ENCODE measurements around the gene ZNF407.

The ZNF407 gene

DNA sequence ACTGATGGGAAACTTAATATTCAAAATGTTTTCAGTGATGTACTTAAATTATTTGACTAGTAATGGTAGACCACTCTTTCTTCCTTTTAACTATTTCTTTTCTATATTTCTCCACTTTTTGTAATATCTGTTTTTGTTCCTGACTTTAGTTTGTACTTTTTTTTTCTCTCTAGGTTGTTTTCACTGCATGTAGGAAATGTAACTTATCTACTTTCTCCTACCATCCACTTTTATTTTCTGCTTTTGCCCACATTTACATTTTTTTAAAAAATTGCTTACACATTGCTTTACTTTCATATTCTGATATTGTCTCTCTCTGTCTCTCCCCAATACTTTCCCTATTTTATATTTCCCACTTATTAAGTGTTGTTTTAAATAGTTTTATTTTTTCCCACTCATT, 47.0 kb downstream of the ZNF407 start:
- no peaks in the 10 kb centered on the region for H3K4me1 ChIP-seq (ENCODE audit: control insufficient read depth, insufficient read depth, low read length, poor library complexity, severe bottlenecking)
- H3K36me3 ChIP-seq (ENCODE audit: control insufficient read depth, insufficient read depth, low read length), result no peaks in the 10 kb centered on the region
- H3K9me3 ChIP-seq (ENCODE audit: control insufficient read depth, low read length), result no peaks in the 10 kb centered on the region
- H3K27ac ChIP-seq (ENCODE audit: low read depth, low read length, severe bottlenecking), result no peak overlapping the region
- no peak overlapping the region for H3K4me3 ChIP-seq (ENCODE audit: extremely low read depth, insufficient read depth, low read length, poor library complexity, severe bottlenecking)

DNA sequence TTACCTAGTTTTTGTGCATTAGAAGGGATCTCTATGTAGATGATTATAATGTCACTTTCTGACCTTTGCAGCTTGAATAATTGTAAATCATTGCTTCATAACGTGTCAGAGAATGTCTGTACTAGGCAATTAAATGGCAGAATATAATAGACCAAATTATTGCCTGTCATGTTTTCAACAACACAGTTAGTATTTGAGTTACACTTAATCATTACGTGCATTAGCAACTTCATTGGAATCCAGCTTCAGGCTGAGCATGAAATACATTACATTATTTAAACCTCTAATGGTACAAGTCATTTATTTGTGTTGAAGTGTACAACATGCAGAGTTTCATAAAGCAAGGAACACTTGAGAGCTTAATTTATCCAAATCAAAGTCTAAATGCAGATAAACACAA, 48.0 kb downstream of the ZNF407 start:
- Histone ChIP-seq H3K9me3 (ENCODE audit: control insufficient read depth, low read length) (no peaks in the 10 kb centered on the region), H3K27ac (ENCODE audit: low read depth, low read length, severe bottlenecking) (no peak overlapping the region), H3K4me3 (ENCODE audit: extremely low read depth, insufficient read depth, low read length, poor library complexity, severe bottlenecking) (no peak overlapping the region), H3K36me3 (ENCODE audit: control insufficient read depth, insufficient read depth, low read length) (no peaks in the 10 kb centered on the region), H3K4me1 (ENCODE audit: control insufficient read depth, insufficient read depth, low read length, poor library complexity, severe bottlenecking) (no peaks in the 10 kb centered on the region)
- WGBS, 2 experiments (ENCODE audit: insufficient coverage in 2 of 2), result no CpG with 5 or more reads among the region's 2 CpGs

DNA sequence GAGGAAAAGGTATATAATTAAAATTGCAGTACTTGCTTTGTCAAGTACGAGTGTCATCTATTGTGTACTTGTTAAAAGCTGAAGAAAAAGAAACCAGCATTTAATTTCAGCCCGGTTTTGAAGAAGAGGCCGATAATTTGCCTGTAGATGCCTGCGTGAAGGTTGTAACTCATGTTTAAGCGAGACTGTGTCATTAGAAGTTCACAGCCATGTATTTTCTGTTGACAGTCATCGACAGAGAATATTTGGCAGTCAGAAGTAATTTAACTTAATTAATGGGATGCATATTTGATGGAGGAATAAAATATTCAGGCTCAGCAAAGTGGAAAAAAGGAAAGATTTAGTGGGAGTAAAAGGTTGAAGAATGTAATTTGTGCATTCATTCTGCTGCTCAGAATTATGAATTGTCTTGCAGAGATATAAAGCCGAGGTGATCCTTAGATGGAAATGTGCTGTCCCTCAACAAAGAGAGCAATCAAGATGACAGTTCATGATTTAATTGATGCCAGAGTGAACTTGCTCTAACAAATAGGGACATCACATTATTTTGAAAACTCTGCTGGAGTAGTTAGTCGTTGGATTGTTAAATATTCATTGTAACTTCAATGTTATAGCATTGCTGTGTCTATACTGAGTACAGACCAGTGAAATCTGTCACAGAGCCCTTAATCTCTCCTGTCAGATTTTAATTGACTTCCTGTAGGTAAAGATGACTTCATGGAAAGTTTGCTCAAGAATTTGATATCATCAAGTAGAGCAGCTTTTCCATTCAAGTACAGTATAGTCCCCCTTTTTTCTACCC, 53.9 kb downstream of the ZNF407 start:
- H3K9me3 ChIP-seq (ENCODE audit: control insufficient read depth, low read length), result no peaks in the 10 kb centered on the region
- H3K27ac ChIP-seq (ENCODE audit: low read depth, low read length, severe bottlenecking), result no peak overlapping the region
- H3K4me1 ChIP-seq (ENCODE audit: control insufficient read depth, insufficient read depth, low read length, poor library complexity, severe bottlenecking), result no peaks in the 10 kb centered on the region
- WGBS, 2 experiments (ENCODE audit: insufficient coverage in 2 of 2), result 84 to 91% methylated on average over 7 to 8 of the region's 8 CpGs
- H3K36me3 ChIP-seq (ENCODE audit: control insufficient read depth, insufficient read depth, low read length), result no peaks in the 10 kb centered on the region
- no peak overlapping the region for H3K4me3 ChIP-seq (ENCODE audit: extremely low read depth, insufficient read depth, low read length, poor library complexity, severe bottlenecking)

DNA sequence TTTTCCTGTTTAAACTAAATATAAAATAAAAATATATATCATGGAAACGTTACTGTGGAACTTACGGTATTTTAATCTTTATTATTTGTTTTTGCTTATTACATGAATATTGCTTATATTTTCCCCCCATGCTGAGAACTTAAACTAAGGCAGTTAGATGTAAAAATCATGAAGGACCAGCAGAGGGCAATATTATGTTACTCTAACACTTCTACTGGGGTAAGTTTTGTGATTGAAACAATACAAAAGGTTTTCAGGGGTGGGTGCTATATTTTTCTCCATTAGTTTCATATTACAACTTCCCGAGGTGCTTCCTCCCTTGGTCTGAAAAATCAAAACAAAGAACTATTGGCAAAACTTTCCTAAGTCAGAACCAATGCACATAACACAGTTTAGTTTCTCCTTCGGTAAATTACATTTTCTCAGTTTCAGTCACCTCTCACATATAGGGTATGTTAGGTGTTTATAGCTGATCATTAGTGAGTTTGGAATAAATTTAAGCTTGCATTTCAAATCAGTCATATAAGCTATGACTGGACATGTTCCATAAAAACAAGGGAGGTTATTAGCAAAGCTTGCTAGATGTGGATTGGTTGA, 54.8 kb downstream of the ZNF407 start:
- Histone ChIP-seq H3K4me3 (ENCODE audit: extremely low read depth, insufficient read depth, low read length, poor library complexity, severe bottlenecking) (no peak overlapping the region), H3K36me3 (ENCODE audit: control insufficient read depth, insufficient read depth, low read length) (no peaks in the 10 kb centered on the region), H3K4me1 (ENCODE audit: control insufficient read depth, insufficient read depth, low read length, poor library complexity, severe bottlenecking) (no peaks in the 10 kb centered on the region), H3K27ac (ENCODE audit: low read depth, low read length, severe bottlenecking) (no peak overlapping the region), H3K9me3 (ENCODE audit: control insufficient read depth, low read length) (no peaks in the 10 kb centered on the region)
- WGBS, 2 experiments (ENCODE audit: insufficient coverage in 2 of 2), result no CpG with 5 or more reads among the region's 4 CpGs

DNA sequence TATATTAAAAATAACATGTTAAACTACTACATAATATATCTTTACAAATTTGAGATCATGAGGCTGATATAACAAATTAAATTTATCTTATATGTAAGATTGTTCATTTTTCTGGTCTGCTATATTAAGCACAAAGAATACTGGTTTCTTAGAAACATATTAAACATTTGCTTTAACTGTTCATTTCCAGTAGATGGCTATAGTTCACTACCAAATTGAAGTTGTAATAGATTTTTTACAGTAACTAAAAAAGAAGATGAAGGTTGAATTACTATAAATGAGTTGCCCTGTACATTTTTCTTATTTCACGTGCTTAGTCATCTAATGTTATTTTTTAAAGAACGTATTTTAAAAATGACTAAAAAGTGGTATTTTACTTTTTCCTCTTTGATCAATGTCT, 57.0 kb downstream of the ZNF407 start:
- no peak overlapping the region for H3K4me3 ChIP-seq (ENCODE audit: extremely low read depth, insufficient read depth, low read length, poor library complexity, severe bottlenecking)
- H3K4me1 ChIP-seq (ENCODE audit: control insufficient read depth, insufficient read depth, low read length, poor library complexity, severe bottlenecking), result no peaks in the 10 kb centered on the region
- H3K27ac ChIP-seq (ENCODE audit: low read depth, low read length, severe bottlenecking), result no peak overlapping the region
- no peaks in the 10 kb centered on the region for H3K36me3 ChIP-seq (ENCODE audit: control insufficient read depth, insufficient read depth, low read length)
- no CpG with 5 or more reads among the region's 2 CpGs for WGBS, 2 experiments (ENCODE audit: insufficient coverage in 2 of 2)
- H3K9me3 ChIP-seq (ENCODE audit: control insufficient read depth, low read length), result no peaks in the 10 kb centered on the region

DNA sequence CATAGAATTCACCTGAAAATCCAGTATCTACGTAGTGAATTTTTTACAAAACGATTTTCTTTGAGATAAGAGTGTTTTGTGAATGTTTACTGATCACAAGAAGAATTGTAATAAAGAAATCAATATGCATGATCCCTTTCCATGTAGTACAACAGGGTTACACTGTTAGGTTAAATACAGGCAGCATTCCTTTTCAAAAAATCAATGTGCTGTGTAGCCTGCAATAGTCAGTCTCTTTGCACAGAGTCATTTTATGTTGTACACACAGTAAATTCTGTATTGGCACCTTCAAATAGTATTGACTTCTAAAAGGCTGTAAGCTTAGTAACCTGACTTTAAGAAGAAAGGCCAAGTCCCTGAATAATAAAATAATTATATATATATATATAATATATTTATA, 63.3 kb downstream of the ZNF407 start:
- Histone ChIP-seq H3K4me1 (ENCODE audit: control insufficient read depth, insufficient read depth, low read length, poor library complexity, severe bottlenecking) (no peaks in the 10 kb centered on the region), H3K36me3 (ENCODE audit: control insufficient read depth, insufficient read depth, low read length) (no peaks in the 10 kb centered on the region), H3K27ac (ENCODE audit: low read depth, low read length, severe bottlenecking) (no peak overlapping the region), H3K9me3 (ENCODE audit: control insufficient read depth, low read length) (no peaks in the 10 kb centered on the region), H3K4me3 (ENCODE audit: extremely low read depth, insufficient read depth, low read length, poor library complexity, severe bottlenecking) (no peak overlapping the region)
- WGBS, 2 experiments (ENCODE audit: insufficient coverage in 2 of 2), result no CpG with 5 or more reads among the region's 2 CpGs

DNA sequence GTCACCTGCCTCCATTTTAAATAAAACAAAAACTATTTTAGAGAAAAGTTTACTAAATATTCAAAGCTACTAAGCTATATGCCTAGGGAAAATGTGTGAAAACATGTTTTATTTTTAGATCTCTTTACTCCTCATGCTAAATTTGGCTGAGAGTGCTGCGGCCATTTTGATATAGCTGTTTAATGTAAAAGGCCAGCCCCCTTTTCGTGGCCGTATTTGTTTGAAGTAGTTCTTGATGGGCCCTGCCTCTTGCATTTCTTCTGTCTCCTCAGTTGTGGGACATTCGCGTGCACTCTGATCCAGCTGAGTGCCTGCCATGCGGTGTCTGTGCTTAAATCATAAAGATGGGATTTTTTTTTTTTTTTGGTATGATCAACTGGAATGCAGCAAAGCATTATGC, 64.0 kb downstream of the ZNF407 start:
- H3K4me1 ChIP-seq (ENCODE audit: control insufficient read depth, insufficient read depth, low read length, poor library complexity, severe bottlenecking), result no peaks in the 10 kb centered on the region
- no peak overlapping the region for H3K4me3 ChIP-seq (ENCODE audit: extremely low read depth, insufficient read depth, low read length, poor library complexity, severe bottlenecking)
- WGBS, 2 experiments (ENCODE audit: insufficient coverage in 2 of 2), result 94 to 95% methylated on average over 4 to 5 of the region's 6 CpGs
- no peaks in the 10 kb centered on the region for H3K36me3 ChIP-seq (ENCODE audit: control insufficient read depth, insufficient read depth, low read length)
- H3K27ac ChIP-seq (ENCODE audit: low read depth, low read length, severe bottlenecking), result no peak overlapping the region
- H3K9me3 ChIP-seq (ENCODE audit: control insufficient read depth, low read length), result no peaks in the 10 kb centered on the region

DNA sequence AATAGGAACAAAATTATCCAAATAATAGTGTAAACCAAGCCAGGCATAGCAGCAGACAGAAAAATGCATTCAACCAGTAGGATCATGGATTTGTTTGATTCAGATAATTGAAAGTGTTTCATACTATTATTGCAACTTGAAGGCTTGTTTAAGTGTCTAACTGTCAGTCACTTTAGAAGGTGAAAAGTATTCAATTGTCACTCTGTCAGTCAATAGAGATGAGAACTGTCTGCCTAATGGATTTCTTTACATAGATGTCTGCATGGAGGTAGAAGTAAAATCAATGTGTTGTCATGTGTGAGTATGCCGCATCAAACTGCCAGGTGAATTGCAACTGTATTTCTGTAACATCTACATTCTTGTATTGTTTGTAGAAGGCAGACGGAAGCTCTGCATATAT, 65.0 kb downstream of the ZNF407 start:
- H3K27ac ChIP-seq (ENCODE audit: low read depth, low read length, severe bottlenecking), result no peak overlapping the region
- 50% methylated on average over 2 of the region's 2 CpGs; no CpG with 5 or more reads in 1 of the 2 experiments for WGBS, 2 experiments (ENCODE audit: insufficient coverage in 2 of 2)
- H3K4me3 ChIP-seq (ENCODE audit: extremely low read depth, insufficient read depth, low read length, poor library complexity, severe bottlenecking), result no peak overlapping the region
- no peaks in the 10 kb centered on the region for H3K9me3 ChIP-seq (ENCODE audit: control insufficient read depth, low read length)
- H3K36me3 ChIP-seq (ENCODE audit: control insufficient read depth, insufficient read depth, low read length), result no peaks in the 10 kb centered on the region
- H3K4me1 ChIP-seq (ENCODE audit: control insufficient read depth, insufficient read depth, low read length, poor library complexity, severe bottlenecking), result no peaks in the 10 kb centered on the region

DNA sequence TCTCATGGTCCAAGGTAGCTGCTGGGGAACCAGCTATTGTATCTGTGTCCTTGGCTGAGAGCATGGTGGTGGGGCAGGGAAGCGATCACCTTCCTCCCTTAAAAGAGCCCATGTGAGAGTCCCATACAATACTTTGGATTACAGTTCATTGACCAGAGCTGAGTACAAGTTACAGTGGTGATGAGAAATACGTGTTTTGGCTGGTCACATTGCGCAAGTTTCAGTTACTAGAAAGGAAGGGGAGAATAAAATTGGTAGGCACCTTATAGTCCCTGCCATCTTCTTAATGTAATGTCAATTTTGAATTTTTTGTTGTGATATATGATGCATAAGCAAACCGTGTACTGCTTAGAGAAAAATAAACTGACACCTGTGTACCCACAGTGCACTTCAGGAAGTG, 67.7 kb downstream of the ZNF407 start:
- no peaks in the 10 kb centered on the region for H3K36me3 ChIP-seq (ENCODE audit: control insufficient read depth, insufficient read depth, low read length)
- 89 to 97% methylated on average over 3 to 4 of the region's 4 CpGs for WGBS, 2 experiments (ENCODE audit: insufficient coverage in 2 of 2)
- no peak overlapping the region for H3K4me3 ChIP-seq (ENCODE audit: extremely low read depth, insufficient read depth, low read length, poor library complexity, severe bottlenecking)
- H3K9me3 ChIP-seq (ENCODE audit: control insufficient read depth, low read length), result no peaks in the 10 kb centered on the region
- no peaks in the 10 kb centered on the region for H3K4me1 ChIP-seq (ENCODE audit: control insufficient read depth, insufficient read depth, low read length, poor library complexity, severe bottlenecking)
- no peak overlapping the region for H3K27ac ChIP-seq (ENCODE audit: low read depth, low read length, severe bottlenecking)

DNA sequence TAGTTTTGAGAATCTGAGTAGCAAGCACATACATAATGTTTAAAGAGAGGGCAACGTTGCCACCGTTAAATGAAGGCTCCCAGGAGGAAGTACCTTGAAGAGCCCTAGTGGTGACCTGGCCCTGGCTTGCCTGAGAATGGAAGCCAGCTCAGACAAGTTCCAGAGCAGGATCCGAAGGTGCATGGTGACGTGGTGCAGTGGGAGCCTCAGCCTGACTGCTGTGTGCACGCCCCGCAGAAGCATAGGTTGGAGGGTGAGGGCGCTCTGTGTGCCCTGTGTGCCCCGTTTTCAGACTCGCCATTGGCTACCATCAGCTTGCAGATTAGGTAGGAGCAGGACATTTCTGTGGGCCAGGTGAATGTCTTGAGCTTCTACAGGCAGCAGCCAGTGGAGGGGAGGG, 68.2 kb downstream of the ZNF407 start:
- Histone ChIP-seq H3K36me3 (ENCODE audit: control insufficient read depth, insufficient read depth, low read length) (no peaks in the 10 kb centered on the region), H3K9me3 (ENCODE audit: control insufficient read depth, low read length) (no peaks in the 10 kb centered on the region), H3K4me3 (ENCODE audit: extremely low read depth, insufficient read depth, low read length, poor library complexity, severe bottlenecking) (no peak overlapping the region), H3K27ac (ENCODE audit: low read depth, low read length, severe bottlenecking) (no peak overlapping the region), H3K4me1 (ENCODE audit: control insufficient read depth, insufficient read depth, low read length, poor library complexity, severe bottlenecking) (no peaks in the 10 kb centered on the region)
- 88 to 96% methylated on average over 9 of the region's 9 CpGs for WGBS, 2 experiments (ENCODE audit: insufficient coverage in 2 of 2)

DNA sequence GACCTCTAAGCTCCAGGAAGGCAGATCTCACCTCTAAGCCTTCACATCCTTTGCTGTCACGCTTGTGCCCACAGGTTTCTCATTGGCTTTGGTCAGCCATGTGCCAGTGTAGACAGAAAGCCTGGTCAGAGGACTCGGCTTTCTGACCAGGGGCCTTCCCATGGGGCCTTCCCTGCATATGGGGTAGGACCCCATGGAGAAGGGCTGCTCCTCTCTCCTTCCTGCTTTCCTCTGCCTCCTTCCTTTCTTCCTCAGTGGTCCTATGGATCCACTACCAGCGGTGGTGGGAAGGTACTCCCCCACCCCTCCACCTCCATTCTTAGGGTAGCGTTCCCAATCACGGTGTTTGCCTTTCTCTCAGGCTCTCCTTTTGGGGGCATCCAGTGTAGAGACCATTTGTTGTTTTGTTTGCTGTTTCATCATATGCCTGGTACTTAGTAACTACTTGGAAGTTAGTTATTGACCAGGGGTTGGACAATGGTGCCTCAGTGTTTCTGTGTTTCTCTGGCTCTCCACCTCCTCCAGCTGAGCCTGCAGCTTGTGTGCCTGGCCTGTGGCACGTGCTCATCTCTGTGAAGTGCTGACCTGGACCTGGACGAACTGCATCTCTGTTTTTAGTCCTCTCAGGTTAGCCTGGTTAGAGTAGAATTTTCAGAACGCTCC, 71.6 kb downstream of the ZNF407 start:
- Histone ChIP-seq H3K4me1 (ENCODE audit: control insufficient read depth, insufficient read depth, low read length, poor library complexity, severe bottlenecking) (no peaks in the 10 kb centered on the region), H3K4me3 (ENCODE audit: extremely low read depth, insufficient read depth, low read length, poor library complexity, severe bottlenecking) (no peak overlapping the region)
- 86 to 96% methylated on average over 1 to 5 of the region's 8 CpGs for WGBS, 2 experiments (ENCODE audit: insufficient coverage in 2 of 2)

More for the DNA sequence above, 71.6 kb downstream of the ZNF407 start:
- H3K27ac ChIP-seq (ENCODE audit: low read depth, low read length, severe bottlenecking), result no peak overlapping the region
- no peaks in the 10 kb centered on the region for H3K9me3 ChIP-seq (ENCODE audit: control insufficient read depth, low read length)
- no peaks in the 10 kb centered on the region for H3K36me3 ChIP-seq (ENCODE audit: control insufficient read depth, insufficient read depth, low read length)

Data from mesodermal cell (in vitro differentiated cells).